GM04503 (cell line): ENCODE measurements around the gene VIM.
"Not testable (repeated sequence)": the region's sequence is repeated elsewhere in the genome, so short reads cannot be mapped to it uniquely, and the experiment has no call there.

Source experiments
- DNase-seq: peaks from one replicate; pipeline ENCODE4 v3.0.0-alpha.2; 2012; ENCODE audit warnings: low read depth

Gene VIM

DNA sequence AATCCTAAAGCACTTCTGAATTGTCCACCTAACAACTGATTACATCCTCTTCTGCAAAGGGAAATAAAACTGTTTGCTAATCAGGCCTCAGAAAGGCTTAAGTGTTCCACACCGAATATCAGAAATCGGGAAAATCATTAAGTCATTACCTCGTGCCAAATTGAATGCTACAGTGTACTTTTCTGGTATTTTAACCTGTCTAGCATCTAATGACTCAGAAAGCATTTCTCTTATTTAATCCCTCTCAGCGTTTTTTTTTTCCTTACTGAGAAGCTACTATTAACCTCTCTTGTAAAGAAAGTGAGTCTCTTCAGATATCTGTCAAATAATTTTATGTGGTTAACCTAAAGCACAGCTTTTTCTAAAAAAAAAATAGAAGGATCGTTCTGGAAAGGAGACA is 28.6 kb downstream of the VIM start:
- no peak for DNase-seq

DNA sequence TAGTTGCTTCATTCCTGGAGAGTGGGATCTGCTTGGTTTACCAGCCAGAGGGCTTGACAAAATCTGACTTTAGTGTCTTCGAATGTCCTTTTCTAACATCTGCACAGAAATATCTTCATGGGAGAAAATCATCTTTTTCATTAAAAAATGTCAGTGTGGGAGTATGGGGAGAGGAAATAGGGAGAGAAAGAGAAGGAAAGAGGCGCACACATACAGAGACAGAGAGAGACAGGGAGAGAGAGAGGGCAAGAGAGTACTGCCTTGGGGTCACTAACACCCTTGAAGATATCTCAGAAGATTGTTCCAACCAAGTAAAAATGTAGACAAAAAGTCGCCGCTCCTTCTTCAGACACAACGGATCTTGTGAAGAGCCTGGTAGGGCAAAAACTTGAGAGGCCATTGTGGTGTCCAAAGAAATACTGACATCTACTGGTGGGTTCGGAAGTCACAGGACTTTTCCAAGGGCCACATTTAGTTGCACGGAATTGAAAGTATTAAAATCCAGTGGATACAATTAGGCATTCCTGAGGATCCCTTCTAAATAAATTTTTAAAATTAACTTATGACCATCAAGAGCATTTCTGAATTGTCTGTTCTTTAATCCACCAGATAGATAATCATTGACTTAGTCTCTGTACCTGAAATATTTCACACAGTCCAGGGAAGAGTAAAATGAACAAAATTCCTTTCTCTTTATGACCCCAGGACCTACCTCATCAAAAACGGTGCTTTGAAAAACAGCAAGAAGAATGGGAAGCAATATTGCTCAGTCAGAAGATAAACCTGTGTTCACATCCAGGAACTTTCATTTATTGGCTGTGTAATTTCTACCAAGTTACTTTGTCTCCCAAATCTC is 29.7 kb downstream of the VIM start:
- no peak for DNase-seq

DNA sequence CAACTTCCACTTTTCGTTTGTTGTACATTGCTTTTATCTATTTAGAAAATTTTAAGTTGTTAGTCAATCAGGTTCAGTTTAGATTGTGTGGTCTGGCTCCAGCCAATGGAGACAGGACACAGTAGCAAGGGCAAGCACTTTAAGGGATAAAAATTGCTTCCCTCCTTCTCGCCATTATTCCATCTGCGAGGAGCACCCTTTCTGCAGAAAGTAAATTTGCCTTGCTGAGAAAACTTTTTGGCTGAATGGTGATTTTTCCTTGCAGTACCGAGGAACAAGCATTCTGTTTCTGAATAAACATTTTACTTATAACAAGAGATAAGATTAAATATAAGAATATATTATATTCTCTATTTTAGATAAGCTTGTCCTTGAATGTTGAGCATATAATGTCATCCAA is 34.5 kb downstream of the VIM start:
- no peak for DNase-seq

DNA sequence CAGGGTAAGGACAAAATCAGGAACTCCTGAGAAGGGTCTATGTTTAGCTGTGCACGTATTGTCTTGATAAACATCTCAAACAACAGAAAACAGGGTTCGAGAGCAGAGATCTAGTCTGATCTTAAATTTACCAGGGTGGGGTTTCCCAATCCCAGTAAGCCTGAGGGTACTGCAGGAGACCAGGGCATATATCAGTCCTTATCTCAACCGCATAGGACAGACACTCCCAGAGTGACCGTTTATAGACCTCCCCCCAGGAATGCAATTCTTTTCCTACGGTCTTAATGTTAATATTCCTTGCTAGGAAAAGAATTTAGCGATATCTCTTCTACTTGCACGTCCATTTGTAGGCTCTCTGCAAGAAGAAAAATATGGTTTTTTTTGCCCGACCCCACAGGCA is 35.5 kb downstream of the VIM start:
- DNase-seq = no peak

DNA sequence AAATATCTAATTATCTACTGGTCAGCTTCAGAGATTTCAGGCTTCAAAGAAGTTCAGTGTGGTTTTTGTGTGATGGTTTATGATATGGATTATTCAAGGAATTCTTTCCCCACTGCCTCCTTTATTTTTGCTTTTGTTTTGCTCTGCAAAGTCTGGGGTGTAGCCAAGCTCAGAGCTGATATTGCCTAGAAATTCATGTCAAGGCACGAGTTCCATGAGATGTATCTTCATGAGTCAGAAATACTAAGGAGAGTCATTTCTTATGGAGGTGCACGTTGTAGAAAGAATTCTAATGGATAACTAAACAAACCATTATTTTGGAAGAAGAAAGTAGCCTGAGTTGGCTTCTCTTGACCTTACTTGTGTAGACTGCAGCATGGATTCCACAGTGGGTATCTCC is 37.4 kb downstream of the VIM start:
- DNase-seq = no peak

DNA sequence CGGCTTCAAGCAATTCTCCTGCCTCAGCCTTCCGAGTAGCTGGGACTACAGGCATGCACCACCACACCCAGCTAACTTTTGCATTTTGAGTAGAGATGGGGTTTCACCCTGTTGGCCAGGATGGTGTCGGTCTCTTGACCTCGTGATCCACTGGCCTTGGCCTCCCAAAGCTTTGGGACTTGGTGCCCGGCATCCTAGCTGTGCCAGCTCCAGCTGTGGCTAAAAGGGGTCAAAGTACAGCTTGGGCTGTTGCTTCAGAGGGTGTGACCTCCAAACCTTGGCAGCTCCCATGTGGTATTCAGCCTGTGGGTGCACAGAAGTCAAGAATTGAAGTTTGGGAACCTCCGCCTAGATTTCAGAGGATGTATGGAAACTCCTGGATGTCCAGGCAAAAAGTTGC is 38.5 kb downstream of the VIM start:
- not testable (repeated sequence) for DNase-seq

DNA sequence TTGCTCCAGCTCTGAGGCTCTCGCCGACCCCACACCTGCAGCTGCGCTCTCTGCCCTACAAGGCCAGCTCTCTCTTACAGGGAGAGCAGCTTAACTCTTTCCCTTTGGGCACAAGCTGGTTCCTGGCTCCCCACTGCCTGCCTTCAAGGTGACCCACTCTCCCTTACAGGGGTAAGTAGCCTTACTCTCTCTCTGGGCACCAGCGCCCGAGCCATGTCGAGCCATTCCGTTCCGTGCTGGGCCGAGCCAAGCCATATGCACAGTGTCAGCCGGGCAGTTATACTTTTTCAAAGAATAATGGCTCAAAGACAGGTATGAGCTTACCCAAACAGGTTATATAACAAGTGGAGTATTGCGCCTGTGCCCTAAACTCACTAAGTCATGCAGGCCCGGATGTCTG is 44.6 kb downstream of the VIM start:
- no peak for DNase-seq

DNA sequence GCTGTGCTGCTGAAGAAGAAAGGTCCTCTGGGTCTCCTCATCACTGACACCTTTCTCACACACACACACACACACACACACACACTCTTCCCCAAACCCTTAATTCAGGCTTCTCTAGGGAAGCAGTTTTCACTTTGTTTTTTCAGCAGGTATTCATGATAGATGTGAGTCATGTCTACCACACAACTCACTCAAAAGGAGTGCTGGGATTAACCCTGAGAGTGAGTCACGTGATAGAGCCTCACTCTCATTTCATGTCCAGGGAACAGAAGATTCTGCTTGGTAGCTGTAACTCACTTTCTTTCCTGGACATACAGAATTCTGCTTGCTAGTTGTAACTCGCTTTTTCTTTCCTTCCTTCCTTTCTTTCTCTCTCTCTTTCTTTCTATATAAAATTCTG is 45.4 kb downstream of the VIM start:
- DNase-seq = peak; percentile 24

DNA sequence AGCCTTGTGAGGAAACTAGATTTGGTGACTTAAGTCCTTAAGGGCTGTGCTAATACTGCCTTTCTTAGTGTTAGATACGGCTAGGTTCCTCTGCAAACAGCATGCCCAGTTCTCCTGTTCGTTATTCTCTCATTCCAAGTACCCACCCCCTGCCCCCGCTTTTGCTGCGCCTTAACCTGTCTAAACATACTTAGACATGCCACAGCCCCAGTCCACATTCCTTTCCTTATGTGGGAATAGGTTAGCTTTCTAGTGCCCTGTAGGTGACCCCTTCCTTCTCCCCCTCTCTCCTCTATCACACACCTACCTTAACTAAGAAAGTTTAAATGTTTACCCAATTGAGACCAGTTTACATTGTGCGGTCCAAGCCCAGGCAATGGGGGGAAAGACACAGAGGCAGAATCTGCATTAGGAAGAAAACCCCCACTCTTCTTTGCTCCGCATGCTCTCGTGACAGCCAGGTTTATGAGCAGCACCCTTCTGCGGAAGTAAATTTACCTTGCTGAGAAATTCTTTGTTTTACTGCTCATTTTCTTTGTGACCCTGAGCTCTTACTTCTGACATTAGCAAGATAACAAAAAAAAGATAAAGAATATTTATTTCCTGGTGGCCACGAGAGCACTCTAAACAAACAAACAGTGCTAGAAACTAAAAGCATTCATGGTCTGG is 48.8 kb downstream of the VIM start:
- no peak for DNase-seq

DNA sequence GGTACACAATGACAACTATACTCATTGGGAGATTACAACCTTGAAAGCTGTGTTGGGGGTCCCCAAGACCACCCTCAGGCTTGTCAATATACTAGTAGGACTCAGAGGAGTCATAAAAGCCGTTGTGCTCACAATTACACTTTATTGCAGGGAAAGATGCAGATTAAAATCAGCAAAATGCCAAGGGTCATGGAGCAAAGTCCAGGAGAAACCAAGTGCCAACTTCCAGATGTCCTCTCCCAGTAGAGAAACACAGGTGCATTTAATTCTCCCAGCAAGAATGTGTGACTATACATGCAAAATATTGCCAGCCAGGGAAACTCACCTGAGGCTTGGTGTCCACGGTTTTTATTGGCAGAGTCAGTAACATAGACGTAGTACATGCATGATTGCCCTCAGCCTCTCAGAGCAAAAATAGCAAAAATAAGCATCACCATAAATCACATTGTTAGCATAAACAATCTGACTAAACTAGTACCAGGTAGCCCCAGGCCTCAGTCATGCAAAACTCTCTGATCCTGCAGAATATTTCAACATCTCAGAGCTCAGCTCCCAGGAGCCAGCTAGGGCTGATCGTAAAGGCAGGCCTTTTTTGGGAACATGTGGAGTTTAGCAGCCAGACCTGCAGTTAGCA is 50.7 kb downstream of the VIM start:
- no peak for DNase-seq

DNA sequence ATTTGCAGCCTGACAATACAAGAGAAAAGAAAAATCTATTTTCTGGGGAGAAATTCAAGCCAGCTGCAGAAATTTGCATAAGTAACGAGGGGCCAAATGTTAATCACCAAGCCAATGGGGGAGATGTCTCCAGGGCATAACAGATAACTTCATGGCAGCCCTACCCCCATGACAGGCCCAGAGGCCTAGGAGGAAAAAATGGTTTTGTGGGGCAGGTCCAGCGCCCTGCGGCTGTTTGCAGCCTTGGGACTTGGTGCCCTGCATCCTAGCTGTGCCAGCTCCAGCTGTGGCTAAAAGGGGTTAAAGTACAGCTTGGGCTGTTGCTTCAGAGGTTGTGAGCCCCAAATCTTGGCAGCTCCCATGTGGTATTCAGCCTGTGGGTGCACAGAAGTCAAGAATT is 54.3 kb downstream of the VIM start:
- no peak for DNase-seq

DNA sequence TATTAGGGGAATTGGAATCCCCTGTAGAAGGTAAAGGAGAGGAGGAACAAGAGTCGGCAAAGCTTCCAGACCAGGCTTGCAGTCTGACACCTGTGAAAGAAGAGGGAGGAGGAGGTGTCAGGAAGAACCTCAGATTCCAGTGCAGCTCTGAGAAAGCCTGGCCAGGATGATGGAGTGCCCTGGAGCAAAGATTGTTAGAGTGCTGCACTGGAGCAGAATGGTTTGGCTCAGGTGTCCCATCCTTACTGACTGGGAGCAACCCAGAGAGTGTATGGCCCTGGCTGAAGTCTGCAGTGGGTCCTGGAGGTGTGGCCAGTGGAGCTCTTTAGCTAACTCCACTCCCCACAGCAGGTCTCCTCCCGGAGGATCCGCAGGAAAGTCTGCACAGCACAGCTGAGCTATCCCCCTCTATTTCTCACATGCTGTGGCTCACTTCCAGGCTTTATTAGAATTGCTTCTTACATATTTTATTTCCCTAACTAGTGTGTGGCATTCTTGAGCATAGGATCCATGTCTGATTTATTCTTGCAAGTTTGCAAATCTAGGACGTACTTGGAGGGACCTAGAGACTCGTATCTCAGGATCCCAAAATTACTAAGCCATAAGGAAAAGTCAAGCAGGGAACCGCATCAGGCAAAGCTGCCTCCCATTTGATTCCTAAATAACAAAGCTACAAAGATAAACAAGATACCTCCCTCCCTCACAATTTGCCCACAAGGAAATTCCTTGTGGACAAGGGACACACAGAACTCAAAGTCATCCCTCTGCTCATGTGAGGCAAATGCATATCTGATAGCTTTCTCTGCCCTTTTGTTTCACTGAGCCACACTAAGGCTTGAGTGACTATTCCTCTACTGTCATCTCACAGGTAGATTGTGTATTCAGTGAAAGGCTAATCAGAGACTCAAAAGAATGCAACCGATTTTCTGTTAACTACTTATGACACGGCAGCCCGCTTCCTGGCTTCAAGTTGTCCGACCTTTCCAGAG is 58.8 kb downstream of the VIM start:
- no peak for DNase-seq
